Astrocyte of the cerebellum (primary cell): ENCODE measurements around the gene MCMBP.

Source experiments
- DNase-seq: peaks from one replicate; pipeline ENCODE4 v3.0.0-alpha.2; 2011; ENCODE audit warnings: low read depth
- H3K4me3 ChIP-seq: 2 replicates; pipeline ENCODE4 v1.5.1; 2011; ENCODE audit warnings: mild to moderate bottlenecking, low read depth, low read length, moderate library complexity
- CTCF ChIP-seq: IDR thresholded peaks from 2 replicates; pipeline ENCODE4 v1.5.1; 2012; ENCODE audit warnings: low read length, low read depth, moderate library complexity, mild to moderate bottlenecking; ENCODE audit errors: missing control alignments
- in situ Hi-C: cut with HindIII; loops from 2 replicates; pipeline ENCODE4 v1.10.0; 2017; ENCODE audit warnings: low sequenced_read_pairs

MCMBP gene

DNA sequence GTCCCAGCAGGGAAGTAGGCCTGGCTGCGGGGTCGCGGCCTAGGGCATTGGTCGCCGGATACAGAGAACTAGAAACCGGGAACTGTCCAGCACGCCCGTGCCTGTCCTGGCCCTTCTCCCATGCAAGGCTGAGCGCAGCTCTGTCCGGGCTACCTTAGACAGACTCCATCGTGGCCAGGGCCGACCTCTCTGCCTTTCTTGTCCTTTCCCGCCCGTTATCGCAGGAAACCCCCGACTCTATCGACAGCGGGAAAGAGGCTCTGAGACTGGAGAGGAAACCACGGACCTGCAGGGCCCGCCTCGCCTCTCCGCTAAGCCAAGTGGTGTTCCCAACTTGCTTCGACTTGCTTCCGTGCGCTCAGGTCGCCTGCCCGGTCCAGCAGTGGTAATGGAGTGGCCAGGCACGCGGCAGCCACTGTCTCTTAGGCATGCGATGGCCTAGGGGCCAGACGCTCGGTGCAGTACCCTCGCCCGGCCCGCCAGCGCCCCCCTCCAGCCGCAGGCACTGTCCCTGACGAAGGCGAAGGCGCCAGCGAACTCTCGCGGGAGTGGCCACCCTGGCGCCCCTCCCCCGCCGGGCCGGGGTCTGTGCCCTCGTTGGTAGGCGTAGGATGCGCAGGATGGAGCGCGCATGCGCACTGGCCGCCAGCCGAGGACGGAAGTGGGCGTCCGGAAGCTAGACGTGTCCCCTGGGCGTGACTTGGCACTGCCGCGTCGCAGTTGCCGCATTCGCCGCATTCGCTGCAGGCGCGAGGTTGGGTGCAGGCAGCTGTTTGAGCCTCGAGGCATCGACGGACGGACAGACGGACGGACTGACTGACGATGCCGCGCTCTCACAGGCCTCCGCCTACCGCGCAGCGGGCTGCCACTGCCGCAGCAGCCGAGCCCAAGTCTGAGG is 54.4 kb downstream of the MCMBP start:
- DNase-seq = no peak
- peak; percentile 13 for TF ChIP-seq CTCF
- in situ Hi-C loops = no loop called here
- peak overlapping the region; percentile 38 for H3K4me3 ChIP-seq

GRCh38 chr10:119815671-119816070 is 57.0 kb downstream of the MCMBP start:
- no peak overlapping the region for H3K4me3 ChIP-seq
- in situ Hi-C loops = no loop called here
- DNase-seq = no peak
- no peak for TF ChIP-seq CTCF

DNA sequence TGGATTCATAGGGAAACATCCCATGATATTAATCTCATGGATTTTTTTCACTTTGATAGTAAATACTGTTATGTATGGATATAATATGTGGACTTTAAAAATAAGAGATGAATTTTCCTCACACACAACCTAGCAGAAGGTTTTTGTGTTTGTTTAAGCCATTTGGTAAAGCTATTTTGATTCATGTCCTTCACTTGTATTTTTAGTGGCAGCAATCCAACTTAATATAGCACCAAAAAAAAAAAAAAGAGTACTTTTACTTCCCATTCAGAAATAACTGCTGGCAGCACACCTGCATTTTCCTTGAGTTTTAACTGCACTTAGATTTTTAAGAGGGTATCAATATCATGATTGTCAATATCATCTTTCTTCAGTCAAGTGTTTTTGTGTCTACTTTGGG is 60.0 kb downstream of the MCMBP start:
- TF ChIP-seq CTCF = no peak
- in situ Hi-C loops = no loop called here
- H3K4me3 ChIP-seq = no peak overlapping the region
- no peak for DNase-seq

- DNase-seq = no peak
- H3K4me3 ChIP-seq = no peak overlapping the region
- no peak for TF ChIP-seq CTCF
- in situ Hi-C loops = no loop called here
These were observed 61.5 kb downstream of the MCMBP start for GRCh38 chr10:119811122-119811521.

- in situ Hi-C loops = no loop called here
- no peak for TF ChIP-seq CTCF
- peak; percentile 76 for DNase-seq
- H3K4me3 ChIP-seq = no peak overlapping the region
These were observed 64.5 kb downstream of the MCMBP start for GRCh38 chr10:119807960-119808697.

DNA sequence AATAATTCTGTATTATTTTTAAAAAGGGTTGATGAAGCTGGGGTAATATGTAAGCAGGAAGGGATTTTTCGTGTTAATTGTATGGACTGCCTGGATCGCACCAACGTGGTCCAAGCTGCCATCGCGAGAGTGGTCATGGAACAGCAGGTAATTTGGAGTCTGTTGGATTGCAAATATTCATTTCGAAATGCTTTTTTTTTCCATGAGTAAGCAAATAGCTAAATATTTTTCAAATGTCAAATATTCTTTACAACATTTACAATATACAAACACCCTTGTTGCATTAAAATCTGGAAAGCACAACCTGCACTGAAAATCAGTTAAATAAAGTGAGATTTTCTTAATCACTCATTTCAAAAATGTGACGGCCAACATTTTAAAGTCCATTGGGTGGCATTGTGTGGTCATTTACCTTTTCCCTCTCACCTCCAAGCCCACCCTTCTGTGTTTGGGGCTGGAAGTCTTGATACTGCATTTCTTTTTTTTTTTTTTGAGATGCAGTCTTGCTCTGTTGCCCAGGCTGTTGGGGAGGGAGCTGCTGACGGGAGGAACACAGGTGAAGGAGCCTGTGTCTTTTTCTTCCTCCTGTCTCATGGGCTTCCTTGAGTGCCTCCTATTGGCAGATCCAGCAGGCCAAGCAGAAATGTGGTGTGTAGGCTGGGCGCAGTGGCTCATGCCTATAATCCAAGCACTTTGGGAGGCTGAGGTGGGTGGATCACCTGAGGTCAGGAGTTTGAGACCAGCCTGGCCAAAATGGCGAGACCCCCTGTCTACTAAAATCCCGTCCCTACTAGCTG is 66.1 kb downstream of the MCMBP start:
- in situ Hi-C loops = no loop called here
- TF ChIP-seq CTCF = no peak
- H3K4me3 ChIP-seq = no peak overlapping the region
- DNase-seq = no peak
